Adipose tissue (tissue), 3 donors: ENCODE data around the gene CCDC182. TPM values are rescaled to one million over a fixed set of nuclear protein-coding genes. Genes with fewer than 3 reads are reported as not detected.

Experiments
- H3K27ac ChIP-seq: one replicate; pipeline ENCODE4 v1.5.1; 2013; ENCODE audit warnings: low read depth, low read length
- WGBS, 3 donors: extraction: QIAGEN DNeasy Blood & Tissue Kit; methylation state at CpG; one replicate each; pipeline ENCODE4 v1.1.7; 2013; 5-methylcytosine and 5-hydroxymethylcytosine counted together
- polyA plus RNA-seq, 3 donors: library from polyadenylated mRNA; stranded (reverse); fragments of 200-250 nt; gene quantifications; one replicate each; pipeline ENCODE4 v1.2.3, GENCODE V29; 2013
- donor health status: healthy with polysubstance abuse.
- donor health status: Bipolar disorder and iron deficiency.
- donor health status: healthy.

CCDC182 gene
- not detected for polyA plus RNA-seq

DNA sequence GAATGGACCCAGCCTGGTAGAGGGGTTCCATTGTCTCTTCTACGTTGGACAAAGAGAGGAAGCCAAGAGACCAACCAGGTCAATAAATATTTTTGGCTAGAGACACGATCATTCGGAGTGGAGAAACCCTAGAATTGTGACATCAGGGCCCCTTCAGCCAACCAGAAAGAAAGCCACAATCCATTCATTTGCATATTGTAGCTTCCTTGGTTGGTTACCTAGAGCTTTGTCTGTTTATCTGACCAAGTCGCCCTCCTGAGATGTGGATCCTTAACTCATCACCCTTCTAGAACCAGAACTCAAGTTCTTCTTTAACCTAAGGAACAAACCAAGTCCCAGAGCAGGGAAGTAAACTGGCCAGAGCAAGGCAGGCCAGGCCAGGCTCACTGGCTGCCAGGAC is at the start of gene CCDC182:
TSS of gene CCDC182 (minus strand) at position 58 of the 400 bp plus-strand sequence. CDS start at position 31, 27 bp downstream.
- no peak within 1 kb of the TSS for H3K27ac ChIP-seq
- 55 to 74% (median 58%) methylated on average over 4 of the region's 4 CpGs for WGBS, 3 donors

DNA sequence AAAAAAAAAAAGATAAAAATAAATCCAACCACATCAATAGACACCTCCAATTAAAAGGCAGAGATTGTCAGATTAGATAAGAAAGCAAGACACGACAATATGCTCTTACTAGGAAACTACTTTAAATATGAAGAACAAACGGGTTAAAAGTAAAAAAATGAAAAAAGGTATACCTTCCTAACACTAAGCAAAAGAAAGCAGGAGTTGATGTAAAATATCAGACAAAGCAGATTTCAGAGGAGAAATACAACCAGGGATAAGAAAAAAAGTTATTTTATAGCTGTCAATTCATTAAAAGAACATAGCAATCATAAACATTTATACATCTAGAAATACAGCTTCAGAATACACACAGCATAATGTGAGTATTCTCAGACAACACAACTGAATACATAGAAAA is 49.7 kb upstream of the CCDC182 start:
- H3K27ac ChIP-seq: no peak overlapping the region
- WGBS, 3 donors: 63 to 71% (median 69%) methylated on average over 2 of the region's 2 CpGs

DNA sequence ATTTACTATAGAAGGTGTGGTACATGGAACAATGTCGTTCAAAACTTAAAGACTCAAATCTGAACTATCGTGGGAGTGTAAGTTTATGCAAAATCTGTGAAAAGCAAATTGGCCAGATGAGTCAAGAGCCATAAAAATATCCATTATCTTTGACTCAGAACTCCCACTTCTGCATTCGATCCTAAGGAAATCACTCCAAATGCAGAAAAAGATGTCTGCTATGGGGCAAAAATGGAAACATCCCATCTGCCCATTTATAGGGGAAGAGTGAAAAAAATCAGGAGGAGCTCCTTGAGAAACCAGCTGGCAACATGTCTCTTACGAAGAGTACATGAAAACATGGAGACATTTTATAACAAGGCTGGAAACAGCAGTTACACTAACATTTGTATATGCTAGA is 43.6 kb upstream of the CCDC182 start:
- WGBS, 3 donors: 58 to 71% (median 67%) methylated on average over 4 of the region's 4 CpGs
- H3K27ac ChIP-seq: no peak overlapping the region

DNA sequence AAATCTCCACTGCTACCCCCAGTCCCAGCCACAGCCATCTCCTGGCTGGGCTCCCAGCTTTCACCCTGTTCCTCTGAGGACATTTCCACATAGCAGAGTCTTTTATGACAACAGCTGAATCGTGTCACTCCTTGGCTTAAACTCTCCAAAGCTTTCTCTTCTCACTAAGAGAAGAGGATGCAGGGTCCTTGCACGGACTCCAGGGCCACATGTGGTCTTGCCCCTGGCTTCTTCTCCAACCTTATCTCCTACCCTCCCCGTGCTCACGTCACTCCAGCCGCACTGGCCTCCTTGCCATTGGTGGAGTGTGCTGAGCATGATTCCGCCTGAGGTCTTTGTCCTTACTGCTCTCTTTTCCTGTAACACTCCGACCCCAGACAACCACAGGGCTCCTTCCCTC is 39.9 kb upstream of the CCDC182 start:
- no peak overlapping the region for H3K27ac ChIP-seq
- WGBS, 3 donors: 55 to 69% (median 67%) methylated on average over 7 of the region's 7 CpGs

DNA sequence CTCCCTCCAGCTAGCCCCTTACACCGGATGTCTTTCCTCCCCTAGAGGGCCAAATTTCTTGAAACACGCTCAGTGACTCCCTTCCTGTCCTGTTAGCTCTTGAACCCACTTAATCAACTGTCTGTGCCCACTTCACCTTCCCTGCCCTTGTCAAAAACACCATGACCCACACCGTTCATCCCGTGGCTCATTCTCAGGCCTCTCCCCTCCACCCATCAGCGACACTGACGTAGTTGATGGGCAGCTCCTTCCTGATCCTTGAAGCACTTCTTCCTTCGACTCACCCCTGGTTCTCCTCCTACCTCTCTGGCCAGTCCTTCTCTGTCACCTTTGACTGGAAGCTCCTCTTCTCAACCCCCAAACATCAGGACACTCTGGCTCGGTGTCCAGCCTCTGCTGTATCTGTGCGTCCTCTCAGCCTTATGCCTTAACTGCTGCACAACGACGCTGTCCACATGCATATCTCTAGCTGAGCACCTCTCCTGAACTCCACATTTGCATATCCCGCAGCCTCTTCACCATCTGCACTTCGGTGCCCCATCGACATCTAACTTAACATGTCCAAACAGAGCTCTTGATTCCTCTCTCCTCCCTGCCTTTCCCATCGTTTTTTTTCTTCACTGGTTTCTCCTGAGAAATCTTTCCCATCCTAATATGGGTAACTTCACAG is 39.3 kb upstream of the CCDC182 start:
- 65 to 74% (median 68%) methylated on average over 15 of the region's 15 CpGs for WGBS, 3 donors
- no peak overlapping the region for H3K27ac ChIP-seq

DNA sequence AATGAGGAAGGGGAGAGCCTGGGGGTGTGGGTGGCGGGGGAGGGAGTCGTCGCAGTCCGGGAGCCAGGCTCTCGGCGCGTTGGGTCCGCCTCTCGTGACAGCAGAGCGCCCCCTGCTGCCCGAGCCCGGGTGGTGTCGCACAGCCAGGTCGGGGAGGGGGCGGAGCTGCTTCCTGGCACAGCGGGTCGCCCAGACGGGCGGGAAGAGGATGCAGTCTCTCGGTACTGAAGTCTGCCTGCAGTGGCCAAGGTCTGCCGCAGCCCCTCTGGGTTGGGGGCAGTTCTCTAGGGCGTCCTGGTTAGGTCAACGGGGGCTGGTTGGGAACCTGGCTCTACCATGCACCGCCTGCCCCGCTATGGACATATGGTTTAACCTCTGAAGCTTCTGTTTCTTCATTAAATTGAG is 38.2 kb upstream of the CCDC182 start:
- 7 to 10% (median 8%) methylated on average over 23 to 25 of the region's 25 CpGs for WGBS, 3 donors
- no peak overlapping the region for H3K27ac ChIP-seq

DNA sequence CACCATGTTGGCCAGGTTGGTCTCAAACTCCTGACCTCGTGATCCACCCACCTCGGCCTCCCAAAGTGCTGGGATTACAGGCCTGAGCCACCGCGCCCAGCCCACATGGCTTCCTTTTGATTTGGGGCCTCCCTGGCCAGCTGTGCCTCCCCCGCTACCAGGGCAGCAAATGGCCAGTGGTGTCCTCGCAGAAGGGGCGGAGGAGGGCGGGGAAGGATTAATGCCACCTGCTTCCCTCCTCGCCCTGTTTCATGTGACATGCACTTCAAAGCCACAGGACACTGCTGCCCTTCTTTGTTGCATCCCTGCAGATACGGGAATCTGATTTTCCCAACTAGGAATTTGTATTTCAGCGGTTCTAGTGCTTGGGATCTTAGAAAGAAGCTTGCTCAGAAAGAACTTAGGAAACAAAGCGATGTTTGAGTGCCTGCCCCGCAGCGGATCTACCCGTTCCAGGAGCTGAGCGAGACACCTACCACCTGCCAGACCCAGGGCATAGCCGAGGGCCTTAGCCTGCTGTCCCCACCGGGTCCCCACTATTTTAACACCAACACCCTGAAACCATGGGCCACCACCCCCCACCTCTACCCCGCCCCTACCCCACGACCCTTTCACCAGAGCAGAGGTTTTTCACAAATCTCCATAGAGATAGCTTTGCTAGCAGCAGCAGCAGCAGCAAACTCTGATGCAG is 37.7 kb upstream of the CCDC182 start:
- no peak overlapping the region for H3K27ac ChIP-seq
- 44 to 58% (median 51%) methylated on average over 20 of the region's 20 CpGs for WGBS, 3 donors

DNA sequence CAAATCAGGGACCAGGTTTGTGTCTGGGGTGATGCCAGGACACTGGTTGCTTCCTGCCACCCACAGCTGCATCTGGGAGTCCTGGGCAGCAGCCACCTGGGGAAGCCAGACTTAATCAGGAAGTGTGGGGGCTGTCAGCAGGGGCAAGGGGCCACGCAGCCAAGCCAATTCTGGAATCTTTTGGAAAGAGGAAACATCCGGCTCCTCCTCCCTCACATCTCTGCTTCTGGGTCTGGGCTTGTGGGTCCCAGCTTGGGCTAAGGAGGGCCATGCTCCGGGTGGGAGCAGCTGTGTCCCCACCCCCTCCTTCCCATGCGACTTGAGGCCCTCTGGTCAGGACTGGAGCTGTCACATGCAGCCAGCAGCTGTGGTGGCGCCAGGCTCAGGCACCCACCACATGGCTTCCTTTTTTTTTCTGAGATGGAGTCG is 37.0 kb upstream of the CCDC182 start:
- H3K27ac ChIP-seq: no peak overlapping the region
- 21 to 58% (median 24%) methylated on average over 6 of the region's 6 CpGs for WGBS, 3 donors

DNA sequence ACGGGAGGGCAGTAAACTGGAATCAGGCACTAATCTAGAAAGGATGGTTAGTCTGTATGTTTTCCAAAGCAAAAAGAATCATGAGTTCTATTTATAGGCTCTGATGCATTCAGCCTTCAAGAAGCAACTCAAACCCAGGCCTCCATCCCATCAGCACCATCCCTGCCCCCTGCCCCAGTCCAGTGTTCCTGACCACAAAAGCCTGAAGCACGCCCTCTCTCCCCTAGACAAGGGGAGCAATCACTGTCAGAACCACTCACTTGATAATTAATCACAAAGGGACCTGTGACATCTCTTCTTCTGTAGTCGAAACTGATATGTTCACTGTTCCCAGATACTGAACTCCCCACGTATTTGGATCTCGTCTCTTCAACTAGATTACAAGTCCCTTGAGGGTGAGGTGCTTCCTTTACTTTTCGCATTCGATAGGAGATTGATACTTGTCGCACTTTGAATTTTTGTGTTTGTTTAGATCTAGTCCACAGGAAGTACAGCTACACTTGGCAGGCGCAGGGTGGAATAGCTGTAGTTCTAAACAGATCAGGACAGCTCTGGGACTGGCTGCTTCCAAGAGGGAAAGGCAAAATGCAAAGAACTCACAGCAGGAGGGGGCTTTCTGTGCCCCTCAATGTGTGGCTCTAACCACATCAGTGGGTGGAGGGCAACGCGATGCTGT is 36.4 kb upstream of the CCDC182 start:
- 51 to 75% (median 56%) methylated on average over 11 of the region's 11 CpGs for WGBS, 3 donors
- no peak overlapping the region for H3K27ac ChIP-seq

DNA sequence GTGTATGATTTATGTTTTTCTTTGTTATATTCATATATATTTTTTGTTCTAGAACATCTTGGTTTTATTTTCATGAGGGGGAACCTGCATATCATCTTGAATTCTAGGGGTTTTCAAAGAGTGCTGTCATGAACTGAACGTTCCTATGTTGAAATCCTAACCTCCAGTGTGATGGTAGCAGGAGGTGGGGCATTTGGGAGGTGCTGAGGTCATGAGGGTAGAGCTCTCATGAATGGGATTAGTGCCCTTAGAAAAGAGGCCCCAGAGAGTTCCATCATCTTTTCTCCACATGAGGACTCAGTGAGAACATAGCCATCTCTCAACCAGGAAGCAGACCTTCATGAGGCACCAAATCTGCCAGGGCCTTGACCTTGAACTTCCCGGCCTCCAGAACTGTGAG is 34.6 kb upstream of the CCDC182 start:
- H3K27ac ChIP-seq: no peak overlapping the region
- 46 to 66% (median 62%) methylated on average over 2 of the region's 2 CpGs for WGBS, 3 donors

DNA sequence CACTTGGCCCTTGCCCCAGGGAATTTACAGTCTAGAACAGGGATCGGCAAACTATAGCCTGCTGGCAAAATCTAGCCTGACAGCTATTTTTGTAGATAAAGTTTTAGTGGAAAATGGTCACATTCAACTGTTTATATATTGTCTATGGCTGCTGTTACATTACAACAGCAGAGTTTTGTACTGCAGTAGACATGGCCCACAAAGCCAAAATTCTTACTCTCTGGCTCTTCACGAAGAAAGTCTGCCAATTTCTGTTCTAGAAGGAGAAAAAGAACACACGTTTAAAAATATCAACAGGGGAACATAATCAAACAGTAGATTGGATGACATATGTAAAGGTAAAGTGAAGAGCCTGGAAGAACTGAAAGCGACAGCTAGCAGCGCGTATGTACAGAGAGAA is 33.2 kb upstream of the CCDC182 start:
- 78 to 85% (median 80%) methylated on average over 6 of the region's 6 CpGs for WGBS, 3 donors
- no peak overlapping the region for H3K27ac ChIP-seq

DNA sequence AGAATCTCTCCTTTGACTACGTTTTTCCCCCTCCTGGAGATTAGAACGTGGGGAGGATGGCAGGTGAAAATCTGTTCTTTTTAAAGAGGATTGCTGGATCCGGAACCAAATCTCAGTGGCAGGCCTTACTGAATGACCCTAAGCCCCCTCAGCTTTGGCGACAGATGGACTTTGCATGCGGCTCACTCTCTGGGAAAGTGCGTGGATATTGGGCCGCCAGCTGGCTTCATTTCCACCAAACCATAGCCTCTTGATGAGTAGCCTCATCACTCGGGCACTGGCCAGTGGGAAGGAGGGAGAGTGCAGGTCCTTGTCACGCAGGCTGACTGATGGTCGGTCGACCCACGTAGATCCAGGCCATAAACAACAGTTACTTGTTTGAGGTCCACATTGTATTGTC is 31.3 kb upstream of the CCDC182 start:
- WGBS, 3 donors: 93 to 94% (median 93%) methylated on average over 12 of the region's 12 CpGs

DNA sequence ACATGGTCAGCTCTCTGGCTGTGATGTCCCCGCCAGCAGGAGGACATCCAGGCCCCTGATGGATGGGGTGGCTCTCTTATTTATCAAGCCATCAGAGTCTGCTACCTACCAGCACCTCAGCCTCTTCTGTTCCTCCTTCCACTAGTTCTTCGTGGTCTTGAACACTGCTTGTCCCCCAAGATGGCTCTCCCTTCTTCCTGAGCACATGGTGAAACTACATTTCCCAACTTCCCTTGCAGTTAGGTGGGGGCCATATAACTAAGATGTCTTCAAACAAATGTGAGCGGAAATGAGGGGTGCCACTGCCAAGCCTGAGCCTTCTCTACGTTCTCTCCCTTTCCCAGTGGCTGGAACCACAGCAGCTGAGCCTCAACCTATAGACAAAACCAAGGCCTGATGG is 29.8 kb upstream of the CCDC182 start:
- WGBS, 3 donors: 86 to 89% (median 87%) methylated on average over 4 of the region's 4 CpGs
- no peak overlapping the region for H3K27ac ChIP-seq

More for the DNA sequence above, 31.3 kb upstream of the CCDC182 start:
- H3K27ac ChIP-seq: no peak overlapping the region

DNA sequence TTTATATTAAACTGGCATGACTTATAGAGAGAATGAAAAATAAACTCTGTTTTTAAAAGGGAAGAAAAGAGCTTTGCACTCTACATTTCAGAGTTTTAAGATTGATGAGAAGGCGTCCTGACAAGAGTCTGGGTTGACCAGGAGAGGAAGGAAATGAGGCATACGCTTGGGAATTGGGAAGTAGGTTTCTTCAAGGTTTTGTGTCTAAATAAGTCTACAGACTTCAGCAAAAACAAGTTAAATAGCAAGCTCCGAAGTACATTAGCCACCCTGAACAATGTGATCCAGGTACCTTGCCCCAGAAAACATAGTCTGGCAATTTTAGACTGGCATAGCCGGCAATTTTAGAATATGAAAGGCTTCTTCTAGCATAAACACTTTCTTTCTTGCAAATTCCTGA is 28.5 kb upstream of the CCDC182 start:
- no peak overlapping the region for H3K27ac ChIP-seq
- 27 to 68% (median 45%) methylated on average over 4 of the region's 4 CpGs for WGBS, 3 donors

DNA sequence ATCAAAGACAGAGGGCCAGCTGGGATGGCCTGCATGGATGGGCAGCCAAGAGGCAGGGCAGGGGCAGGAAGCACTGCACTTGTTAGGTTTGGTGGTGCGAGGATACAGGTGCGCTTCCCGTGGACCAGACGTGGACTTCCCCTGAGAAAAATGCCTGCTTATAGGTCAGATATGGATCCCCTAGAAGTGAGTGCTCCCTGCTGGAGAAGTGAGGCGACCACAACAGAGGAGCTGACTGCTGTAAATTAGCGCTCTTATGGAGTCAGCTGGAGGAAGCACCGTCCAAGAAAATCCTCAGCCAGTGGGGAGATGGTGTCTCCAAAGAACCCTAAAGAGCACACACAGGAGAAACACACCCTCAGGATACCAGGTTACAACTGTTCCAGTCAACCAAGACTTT is 27.7 kb upstream of the CCDC182 start:
- 66 to 80% (median 73%) methylated on average over 7 of the region's 7 CpGs for WGBS, 3 donors
- no peak overlapping the region for H3K27ac ChIP-seq

DNA sequence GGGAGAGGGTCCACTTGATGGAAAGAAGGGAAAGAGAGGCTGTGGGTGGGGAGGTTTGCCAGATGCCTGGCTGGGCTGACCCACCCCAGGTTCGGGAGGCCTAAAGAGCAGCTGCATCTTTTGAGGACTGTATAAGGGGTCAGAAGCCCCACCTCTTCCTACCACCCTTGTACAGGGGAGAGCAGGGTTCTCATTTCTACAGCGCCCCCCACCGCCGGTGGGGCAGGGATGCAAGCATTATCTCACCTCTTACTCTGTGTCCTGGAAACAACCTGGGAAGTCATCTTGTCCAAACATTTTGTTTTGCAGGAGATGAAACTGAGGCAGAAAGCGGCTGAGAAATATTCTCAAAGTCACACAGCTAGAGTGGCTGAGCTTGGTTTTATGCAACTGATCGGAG is 22.5 kb upstream of the CCDC182 start:
- H3K27ac ChIP-seq: no peak overlapping the region
- WGBS, 3 donors: 64 to 85% (median 75%) methylated on average over 6 of the region's 6 CpGs

DNA sequence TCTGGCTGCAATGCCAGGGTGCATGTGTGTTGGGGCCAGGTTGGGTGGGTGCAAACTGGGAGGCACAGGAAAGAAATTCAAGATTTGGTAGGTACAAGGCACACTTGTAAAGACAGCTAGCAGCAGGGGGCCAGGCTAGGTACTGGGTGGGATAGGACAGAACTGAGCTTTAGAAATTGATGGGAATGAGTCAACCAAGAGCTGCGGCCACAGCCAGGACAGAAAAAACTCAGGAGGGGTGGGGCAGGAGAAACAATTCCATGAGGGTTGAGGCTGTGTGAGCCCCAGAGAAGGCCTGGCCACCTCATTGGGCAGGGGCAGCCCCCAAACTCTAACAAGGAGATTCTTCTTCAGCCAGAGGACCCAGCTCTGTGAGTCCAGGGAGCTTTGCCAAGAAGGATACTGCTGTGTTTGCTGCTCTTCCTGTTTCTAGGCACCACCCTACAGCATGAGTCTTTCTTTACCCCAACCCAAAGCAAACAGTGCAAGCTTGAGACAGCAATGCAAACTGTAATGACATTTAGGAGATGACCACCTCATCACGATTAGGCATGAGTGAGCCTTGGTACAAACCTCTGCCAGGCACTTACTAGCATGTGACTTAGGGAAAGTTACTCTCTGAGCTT is 21.3 kb upstream of the CCDC182 start:
- no peak overlapping the region for H3K27ac ChIP-seq
- 73 to 87% (median 82%) methylated on average over 2 of the region's 2 CpGs for WGBS, 3 donors

DNA sequence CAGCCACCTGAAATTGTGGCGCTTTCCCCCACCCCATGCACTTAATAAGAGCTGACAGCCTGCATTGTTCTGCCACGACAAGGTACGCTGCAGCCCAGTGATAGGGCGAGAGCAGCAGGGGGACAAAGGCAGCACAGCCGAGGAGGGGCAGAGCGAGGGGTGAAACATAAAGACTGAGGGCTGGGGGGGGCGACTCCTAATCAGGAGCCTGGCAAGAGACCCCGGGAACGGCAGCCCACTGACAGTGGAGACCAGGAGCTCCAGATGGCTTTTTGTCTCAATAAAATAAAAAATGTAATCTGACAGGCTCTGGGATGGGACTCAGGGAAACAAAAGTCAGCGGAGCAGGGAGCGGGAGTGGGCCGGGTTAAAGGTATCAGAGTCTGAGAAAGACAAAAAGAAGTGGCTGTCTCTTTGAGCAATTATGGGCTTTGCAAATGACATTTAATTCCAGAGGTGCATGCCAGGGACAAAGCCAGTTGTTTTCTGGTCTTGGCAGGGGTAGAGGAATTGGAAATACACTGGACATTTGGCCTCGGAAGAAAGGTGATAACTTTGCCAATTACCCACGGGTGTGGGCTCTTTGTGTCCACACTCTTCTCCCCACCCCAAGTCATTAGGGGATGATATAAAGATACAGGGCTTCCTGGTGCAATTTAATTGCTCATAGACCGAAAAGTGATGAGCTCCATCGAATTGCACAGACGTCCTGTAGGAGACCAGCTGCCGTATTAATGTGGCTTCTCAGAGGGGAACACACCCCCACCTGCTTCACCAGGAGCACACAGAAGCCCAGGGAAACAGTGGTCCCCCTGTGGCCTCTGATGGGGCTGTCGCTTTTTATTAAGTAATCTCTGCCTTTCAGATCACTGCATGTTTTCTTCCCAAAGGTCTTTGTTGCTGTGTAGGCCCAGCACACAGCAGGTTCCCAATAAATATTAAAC is 17.6 kb upstream of the CCDC182 start:
- no peak overlapping the region for H3K27ac ChIP-seq
- 56 to 71% (median 64%) methylated on average over 19 of the region's 19 CpGs for WGBS, 3 donors
